PC-3 (cell line): ENCODE results near the gene ZNF74.
"Not testable (repeated sequence)": the region's sequence is repeated elsewhere in the genome, so short reads cannot be mapped to it uniquely, and the experiment has no call there.

Source experiments
- CTCF ChIP-seq: fragments of 300-600 bp; sonication (generic); conservative IDR thresholded peaks from 2 replicates; pipeline ENCODE4 v1.5.1; 2017; ENCODE audit warnings: antibody characterized with exemption, low read depth, mild to moderate bottlenecking, low read length
- EZH2 ChIP-seq: fragments of 300-600 bp; sonication (generic); IDR thresholded peaks from one replicate; pipeline ENCODE4 v1.6.1; 2017; ENCODE audit warnings: antibody characterized with exemption, mild to moderate bottlenecking, low read length; ENCODE audit not compliant: unreplicated experiment

- not testable (repeated sequence) for TF ChIP-seq EZH2, CTCF
Measured at GRCh38 chr22:20361752-20362229, 32.2 kb upstream of the ZNF74 start.
